CD1c-positive myeloid dendritic cell (primary cell): ENCODE results near the gene NPLOC4.

Experiments
- DNase-seq: peaks from one replicate; pipeline ENCODE4 v3.0.0-alpha.2; 2016; ENCODE audit errors: extremely low spot score

The NPLOC4 gene

DNA sequence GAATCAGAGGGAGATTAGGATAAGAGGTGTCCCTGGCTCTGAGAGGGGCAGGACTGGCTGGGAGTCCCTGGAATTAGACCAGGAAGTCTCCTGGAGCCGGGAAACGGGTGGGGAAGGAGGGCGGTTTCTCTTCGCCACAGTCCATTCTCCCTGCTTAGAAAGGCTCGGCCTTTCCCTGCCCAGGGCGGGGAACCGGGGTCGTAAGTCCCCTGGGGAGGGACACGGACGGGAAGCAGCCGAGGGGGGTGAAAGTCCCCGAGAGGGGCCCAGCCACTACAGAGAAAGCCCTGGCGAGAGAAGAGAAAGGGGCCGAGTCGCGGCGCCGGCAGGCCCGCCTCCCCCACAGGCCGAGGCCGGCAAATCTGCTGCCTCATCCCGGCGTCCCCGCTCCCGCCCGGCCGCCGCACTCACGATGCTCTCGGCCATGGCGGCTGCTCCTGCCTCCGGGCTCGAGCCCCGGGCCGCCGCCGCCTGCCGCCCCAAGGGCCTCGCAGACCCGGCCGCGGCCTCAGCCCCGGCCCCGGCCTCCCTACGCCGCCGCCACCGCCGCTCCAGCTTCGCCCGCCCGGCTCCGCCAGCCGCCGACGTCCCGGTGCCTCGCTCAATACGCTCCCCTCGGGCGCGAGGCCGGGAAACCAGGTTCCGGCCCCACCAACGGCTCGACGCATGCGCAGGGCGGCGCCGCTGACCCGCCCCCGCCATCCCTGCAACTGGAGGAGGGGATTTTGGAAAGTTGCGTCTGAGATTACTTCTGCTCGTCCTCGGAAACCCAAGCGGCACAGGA lies at the start of gene NPLOC4, which contains the start of gene TSPAN10:
Gene NPLOC4, minus strand, starts transcription at position 608 of the 784 bp plus-strand sequence. Its CDS starts 182 bp downstream, at position 426.
Gene TSPAN10, plus strand, starts transcription at position 692 of the 784 bp plus-strand sequence. CDS start 5,217 bp downstream, outside the sequence.
- DNase-seq = peak; percentile 95

DNA sequence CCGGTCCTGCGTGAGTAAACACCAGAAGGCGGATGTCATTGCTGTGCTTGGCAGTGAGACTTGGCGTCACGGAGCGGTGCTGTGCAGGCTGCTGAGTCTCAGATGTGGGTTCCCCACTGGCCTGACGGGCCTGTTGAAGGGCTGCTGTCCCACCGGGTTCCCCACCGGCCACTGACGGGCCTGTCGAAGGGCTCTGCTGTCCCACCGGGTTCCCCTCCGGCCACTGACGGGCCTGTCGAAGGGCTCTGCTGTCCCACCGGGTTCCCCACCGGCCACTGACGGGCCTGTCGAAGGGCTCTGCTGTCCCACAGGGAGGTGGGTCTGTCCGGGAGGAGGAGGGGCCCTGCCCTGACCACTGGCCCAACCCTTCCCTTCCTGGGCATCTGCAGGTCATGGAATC lies 49.7 kb upstream of the NPLOC4 start:
- no peak for DNase-seq

DNA sequence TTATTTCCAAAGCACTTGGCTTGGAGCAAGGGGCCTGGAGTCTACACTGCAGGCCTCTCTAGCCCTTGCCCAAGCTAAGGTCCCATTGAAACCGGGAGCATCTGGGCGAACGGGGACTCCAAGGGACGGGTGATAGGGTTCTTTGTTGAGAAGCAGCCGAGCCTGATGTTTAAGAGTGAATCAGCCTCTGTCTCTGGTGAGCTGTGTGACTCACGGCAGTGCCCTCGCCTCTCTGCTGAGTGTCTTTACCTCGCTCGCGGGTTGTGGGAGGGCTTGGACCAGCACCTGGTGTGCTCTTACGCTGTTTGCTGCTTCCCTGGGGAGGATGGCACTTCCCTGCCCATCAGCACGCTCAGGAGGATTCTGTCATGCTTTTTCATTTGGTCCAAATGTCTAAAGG lies 48.2 kb upstream of the NPLOC4 start:
- no peak for DNase-seq

DNA sequence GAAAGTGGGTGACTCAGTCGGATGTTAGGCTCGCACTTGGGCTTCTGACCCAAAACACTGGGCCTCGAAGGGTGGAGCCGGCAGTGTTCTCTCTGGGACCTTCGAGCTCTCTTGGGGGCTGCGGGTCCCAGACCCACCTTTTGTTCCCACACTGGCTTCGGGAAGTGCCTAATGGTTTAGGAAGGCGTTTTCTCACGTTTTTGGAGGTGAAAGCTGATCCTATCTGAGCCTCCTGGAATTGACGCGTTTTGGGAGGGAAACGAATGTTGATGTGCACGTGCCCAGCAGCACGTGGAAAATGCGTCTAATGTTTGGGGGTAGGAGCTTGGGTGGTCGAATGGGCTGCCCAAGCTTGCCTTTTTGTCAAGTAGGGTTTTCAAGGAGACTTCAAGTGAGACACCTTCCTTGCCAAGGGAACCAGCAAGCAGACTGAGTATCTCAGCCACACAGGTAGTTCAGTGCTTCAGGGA lies 47.6 kb upstream of the NPLOC4 start:
- DNase-seq = no peak

DNA sequence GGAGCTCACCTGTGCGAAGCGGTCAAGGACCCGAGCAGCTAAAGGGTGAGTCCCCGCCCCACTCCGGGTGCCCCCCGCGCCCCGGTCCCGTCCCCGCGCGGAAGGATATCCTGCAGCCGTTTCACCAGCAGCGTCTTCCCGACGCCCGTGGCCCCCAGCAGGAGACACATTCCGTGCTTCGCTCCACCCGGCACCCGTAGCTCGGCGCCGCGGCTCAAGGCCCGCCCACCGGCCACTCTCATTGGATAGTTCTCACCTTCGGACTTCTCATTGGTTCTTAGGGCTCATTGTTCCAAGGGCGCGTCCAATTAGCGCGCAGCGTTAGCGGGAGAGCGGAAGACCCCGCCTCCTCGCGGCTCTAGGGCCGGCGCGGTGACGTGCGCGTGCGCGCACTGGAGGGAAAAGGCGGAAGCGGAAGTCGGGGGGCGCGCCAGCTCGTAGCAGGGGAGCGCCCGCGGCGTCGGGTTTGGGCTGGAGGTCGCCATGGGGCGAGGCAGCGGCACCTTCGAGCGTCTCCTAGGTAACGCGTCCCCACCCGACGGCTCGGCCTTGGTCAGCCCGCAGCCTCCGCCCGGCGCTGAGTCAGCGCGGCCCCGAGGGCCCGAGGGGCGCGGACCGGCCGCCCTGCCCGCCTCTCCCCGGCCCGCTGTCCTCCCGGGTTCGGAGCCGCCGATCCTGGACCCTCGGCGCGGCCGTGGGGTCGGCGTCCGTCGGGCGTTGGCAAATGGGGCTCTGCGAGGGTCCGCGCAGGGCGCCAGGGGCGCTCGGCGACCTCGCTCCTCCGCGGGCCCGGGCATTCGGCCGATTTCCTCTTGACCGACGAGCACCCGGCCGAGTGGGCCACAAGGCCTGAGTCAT lies 46.9 kb upstream of the NPLOC4 start, which contains the start of the genes ARL16 and HGS:
Gene ARL16, minus strand, starts transcription at position 214 of the 858 bp plus-strand sequence. Its CDS starts 44 bp downstream, at position 170.
Gene HGS, plus strand, starts transcription at position 428 of the 858 bp plus-strand sequence. Its CDS starts 56 bp downstream, at position 484.
- peak; percentile 100 for DNase-seq

DNA sequence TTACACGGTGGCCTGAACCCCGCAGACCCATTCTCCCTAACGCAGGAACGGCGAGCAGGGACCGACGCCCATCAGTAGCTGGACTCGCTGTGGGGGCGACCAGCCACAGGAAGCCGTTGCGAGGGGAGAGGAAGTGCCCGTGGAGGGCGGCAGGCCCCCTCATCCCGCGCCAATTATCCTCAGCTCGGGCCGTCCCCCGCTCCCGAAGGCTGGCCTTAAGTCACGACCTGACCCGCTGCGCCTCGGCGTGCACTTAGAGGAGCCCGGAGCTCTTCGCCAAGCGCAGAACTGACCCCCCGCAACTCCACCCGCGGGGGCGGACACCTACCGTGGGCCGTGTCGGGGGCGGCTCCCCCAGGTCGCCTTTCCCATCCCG lies 46.3 kb upstream of the NPLOC4 start:
- DNase-seq = peak; percentile 34

DNA sequence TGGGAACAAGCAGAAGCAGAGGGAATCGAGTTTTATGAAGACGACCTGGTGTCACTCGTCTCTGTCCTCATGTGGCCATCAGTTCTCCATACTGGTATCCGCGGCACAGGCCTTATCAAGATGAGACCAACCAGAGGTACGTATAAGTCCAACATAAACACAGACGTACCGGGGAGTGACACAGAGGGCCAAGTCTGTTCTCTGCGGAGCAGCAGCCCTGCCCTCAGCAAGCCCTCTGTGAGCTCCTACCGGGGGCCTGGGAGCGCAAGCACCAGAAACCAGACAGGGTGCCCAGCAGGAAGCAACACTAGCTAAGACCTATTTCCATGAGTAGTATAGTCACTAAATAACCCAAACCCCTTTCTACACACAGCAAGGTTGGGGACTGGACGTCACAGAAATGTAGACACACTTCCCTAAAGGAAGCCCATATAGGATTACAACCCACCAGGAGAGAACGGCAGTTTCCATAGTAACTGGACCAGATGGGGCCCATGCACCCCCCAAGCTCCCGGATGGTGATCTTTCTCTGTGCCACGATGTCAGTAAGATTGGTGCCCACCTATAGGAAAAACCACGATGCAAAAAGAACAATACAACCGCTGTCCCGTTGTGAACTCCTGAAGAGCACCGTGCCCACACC lies 45.8 kb upstream of the NPLOC4 start:
- DNase-seq = peak; percentile 12

DNA sequence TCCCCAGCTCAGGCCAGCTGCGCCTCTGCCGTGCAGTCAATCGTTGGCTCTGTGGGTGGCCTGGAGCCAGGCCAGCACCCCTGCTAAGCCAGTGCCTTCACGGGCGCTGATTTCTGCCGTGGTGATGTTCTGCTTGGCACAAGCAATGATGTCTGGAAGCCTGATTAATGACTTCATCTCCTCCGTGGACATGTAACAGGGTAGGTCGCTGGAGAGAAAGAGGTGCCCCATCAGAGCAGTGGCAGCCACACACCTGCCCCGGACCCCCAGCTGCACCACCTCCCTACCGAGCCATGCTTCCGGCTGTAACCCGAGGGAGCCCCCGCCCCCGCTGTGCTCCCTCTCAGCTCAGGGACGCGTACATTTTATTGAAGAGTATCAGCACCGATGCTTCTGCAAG lies 44.8 kb upstream of the NPLOC4 start:
- DNase-seq = no peak

DNA sequence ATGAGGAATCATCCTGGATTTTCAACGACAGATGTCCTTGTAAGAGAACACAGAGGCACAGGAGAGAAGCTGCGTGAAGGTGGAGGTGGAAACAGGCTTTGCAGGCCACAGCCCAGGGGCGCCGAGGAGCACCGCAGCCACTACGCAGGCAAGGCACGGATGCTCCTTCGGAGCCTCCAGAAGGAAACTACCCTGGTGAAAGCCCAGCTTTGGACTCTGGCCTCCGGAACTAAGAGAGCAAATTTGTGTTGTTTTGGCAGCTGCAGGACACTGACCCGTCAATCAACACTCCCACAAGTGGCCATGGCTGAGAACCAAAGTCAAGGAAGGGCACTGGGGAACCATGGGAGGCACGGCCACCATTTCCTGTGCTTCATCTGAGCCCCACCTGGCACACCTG lies 43.2 kb upstream of the NPLOC4 start:
- no peak for DNase-seq

DNA sequence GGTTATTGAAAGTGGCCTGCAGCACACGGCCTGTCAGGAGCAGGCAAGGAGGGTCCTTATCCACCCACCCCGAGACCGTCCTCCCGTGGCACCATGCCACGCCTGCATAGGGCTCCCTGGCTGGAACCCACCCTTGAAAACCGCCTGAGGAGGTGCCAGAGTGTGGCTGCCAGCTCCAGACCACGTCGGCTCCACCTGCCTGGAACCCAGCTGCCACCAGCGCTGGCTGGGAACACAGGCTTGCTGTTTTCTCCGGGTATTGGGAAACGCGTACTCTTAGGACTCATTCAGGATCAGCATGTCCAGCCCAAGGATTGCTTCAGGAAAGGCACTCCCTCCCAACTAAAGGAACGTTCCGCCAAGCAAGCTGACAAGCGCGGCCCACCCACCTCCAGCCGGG lies 40.0 kb upstream of the NPLOC4 start:
- no peak for DNase-seq

DNA sequence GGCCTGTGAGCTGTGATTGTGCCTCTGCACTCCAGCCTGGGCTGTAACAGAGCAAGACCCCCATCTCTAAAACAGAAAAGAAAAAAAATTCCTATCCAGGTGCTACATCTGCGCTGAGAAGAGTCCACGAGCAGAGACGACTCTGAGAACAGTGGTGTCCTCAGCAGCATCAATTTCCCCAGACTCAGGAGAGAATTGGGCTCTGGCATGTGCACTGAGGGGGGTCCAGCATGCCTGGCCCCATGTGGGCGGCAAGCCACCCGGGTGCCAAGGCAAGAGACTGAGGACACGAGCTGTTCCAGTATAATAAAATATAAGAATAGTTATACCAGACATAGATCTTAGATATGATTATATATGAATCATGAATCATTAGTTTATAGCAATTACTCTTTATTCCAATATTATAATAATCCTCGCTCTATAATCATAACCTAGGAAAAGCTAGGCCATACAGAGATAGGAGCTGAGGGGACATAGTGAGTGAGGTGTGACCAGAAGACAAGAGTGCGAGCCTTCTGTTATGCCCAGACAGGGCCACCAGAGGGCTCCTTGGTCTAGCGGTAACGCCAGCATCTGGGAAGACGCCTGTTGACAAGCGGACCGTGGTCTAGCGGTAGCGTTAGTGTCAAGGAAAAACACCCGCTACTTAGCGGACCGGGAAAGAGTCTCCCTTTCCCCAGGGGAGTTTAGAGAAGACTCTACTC lies 38.8 kb upstream of the NPLOC4 start:
- DNase-seq = peak; percentile 14

DNA sequence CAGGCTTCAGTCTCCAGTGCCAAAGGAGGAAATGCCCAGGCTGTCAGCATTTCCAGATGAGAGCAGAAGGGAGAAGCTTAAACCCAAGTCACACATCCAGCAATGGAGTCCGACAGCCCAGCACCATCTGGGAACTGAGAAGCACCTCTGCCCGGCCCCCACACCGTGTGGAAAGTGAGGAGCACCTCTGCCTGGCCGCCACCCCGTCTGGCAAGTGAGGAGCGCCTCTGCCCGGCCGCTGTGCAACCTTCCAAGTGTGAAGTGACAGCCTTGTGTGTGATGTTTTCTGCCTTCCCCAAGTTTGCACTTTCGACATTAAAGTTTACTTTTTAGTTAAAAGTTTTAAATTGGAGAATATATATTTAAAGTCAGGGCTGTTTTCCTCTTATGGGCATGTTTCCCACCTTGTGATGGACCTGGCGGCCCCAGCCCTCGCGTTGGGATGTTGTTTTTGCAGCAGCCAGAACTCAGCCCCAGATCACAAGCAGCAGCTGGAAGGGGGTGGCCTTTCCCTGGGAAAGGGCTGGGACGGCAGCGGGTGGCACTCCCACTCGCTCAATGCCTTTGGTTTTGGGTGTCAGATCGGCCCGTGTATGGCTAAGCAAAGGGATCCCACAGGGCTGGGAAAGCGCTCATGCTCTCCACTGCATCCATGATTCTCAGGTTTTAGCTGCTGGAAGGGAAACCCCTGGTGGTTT lies 36.8 kb upstream of the NPLOC4 start:
- DNase-seq = no peak

DNA sequence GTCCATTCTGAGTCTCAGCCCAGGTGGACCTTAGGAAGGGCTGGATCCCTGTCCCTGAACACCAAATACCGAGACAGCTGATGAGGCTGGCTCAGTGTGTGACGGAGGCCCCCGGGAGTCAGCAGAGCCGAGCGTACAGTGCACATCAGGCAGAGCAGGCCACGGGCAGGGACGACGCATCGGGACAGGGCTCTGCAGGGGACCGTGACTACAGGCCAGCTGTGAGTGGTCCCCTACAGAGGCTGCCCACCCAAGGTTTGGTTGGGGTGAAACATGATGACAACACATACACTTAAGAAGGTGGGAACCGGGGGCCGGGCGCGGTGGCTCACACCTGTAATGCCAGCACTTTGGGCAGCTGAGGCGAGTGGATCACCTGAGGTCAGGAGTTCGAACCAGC lies 36.0 kb upstream of the NPLOC4 start:
- no peak for DNase-seq

DNA sequence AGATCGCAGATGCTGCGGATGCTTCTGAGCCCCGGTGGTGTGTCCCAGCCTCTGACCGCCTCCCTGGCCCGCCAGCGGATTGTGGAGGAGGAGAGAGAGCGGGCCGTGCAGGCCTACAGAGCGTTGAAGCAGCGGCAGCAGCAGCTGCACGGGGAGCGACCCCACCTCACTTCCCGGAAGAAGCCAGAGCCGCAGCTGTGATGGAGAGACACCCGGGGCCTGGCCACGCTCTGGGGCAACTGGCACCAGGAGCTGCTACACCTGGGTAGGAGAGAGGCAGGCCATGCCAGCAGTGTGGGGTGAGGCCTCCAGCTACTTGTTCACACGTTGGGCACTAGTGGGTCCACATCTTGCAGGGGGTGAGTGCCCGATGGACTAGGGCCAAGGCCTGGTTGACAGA lies 35.6 kb upstream of the NPLOC4 start:
- no peak for DNase-seq

DNA sequence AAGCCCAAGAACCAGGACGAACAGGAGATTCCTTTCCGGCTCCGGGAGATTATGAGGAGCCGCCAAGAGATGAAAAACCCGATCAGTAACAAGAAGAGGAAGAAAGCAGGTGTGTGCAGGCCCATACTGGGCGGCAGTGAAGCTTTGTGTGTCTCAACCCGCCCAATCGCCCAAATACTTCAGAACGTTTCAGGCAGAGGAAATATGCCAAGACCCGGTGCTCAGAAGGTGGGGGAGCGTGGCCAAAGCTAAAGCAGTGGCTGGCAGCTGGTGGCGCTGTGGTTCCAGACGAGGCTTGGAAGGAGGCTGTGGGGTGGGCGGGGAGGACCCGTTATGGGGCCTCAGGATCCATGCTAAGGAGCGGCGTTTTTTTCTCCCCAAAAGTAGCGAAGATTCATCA lies 30.8 kb upstream of the NPLOC4 start:
- no peak for DNase-seq

DNA sequence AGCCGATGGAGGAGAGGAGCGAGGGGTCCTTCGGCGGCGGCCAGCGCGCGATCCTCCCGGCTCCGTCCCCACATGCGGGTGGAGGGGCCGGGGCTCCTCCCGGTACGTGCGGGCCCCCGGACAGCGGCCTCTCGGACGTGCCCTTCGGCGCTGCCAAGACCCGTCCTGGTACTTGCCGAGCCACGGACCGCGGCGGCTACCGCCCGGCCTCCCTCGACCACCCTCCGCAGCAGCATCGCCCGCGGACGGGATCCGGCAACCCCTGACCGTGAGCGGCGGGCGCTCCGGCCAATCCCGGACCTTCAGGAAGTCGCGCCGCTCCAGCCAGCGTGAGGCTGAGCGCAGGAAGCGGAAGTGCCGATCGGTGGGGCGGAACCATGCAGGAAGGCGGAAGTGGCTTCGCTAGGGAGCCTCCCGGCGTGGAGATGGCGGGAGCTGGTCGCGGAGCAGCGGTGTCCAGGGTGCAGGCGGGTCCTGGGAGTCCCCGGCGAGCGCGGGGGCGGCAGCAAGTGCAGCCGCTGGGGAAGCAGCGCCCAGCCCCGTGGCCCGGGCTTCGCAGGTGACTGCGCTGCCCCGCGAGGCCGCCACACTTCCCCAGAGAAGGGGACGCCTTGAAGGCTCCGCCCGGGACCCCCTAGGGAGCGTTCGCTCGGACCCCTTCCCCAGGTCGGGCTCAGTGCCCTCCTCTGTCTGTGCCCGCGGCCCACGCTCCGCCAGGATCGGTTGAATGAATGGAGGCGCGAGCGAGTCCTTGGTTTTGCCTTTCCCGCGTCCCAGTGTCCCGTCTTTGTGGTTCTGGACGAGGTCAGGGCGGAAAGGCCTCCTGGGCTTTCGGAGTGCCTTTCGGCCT lies 29.7 kb upstream of the NPLOC4 start, which contains the start of the genes CCDC137 and OXLD1:
Gene CCDC137, plus strand, starts transcription at position 396 of the 850 bp plus-strand sequence. Its CDS starts 30 bp downstream, at position 426.
Gene OXLD1, minus strand, starts transcription at position 264 of the 850 bp plus-strand sequence. Its CDS starts 28 bp downstream, at position 236.
- DNase-seq = peak; percentile 98

DNA sequence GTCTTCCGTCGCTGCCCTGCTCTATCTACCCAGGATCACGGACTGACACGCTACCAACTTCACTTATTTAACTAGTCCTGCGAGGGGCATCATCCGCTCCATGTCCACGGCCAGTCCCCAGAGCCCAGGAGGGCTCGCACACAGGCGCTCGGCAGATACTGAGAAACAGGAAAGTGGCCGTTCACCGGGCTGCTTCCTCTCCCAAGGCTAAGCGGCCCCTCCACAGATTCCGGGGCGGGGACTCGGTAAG lies 29.1 kb upstream of the NPLOC4 start:
- peak; percentile 33 for DNase-seq

DNA sequence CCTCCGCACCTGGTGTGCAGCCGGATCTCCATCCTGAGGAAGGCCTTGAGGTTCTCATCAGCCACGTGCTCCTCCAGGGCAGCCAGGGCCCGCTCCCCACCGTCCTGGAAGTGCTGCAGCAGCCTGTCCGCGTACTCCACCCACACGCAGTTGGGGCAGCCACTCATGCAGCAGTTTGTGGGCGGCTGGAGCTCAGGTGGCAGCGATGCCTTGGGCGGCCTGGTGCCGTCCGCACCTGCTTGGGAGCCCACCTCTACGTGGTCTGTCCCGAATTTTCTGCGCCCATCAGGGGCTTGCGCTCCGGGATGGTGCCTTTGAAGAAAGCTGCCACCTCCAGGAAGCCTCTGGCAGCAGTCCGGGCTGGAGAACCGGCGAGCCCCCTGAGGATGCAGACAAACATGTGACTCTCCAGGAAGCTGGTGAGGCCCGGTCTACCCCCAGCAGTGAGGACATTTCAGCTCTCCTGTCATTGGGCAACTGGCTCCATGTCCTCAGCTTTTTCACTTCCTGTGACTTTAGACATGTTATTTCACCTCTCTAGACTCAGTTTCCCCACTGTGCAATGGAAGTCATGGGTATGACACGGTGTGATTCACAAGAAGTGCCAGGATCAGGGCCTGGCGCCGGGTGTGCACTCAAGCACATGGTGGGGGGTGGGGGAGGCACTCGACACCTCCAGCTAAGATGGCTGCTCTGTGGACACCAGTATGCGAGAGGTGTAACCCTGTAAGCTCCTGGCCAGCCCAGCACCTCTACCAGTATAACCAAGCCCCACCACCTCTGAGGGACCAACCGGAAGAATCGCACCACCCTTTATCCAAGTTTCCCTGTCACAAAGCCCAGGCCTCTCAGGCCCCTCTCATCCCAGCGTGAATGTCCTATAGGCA lies 28.5 kb upstream of the NPLOC4 start:
- DNase-seq = peak; percentile 18

DNA sequence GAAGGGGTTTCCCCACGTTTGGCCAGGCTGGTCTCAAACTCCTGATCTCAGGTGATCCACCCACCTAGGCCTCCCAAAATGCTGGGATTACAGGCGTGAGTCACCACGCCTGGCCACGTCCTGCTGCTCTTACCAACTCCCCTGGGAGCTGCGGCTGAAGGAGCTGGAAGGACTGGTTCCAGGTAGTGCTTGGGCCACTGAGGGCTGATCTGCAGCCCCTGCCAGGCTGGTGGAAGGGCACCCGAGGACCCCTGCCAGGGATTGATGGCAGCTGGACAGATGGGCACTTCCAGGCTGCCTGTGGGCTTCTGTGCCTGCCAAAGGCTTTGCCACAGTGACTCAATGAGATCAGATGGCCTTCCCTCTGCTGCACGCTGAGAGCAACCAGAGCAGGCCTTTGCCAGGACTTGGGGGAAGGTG lies 27.1 kb upstream of the NPLOC4 start:
- no peak for DNase-seq
